Measurements from ENCODE around the gene FSTL3. TPM values are rescaled to one million over a fixed set of nuclear protein-coding genes. Genes with fewer than 3 reads are reported as not detected.

The FSTL3 gene
- total and polyA plus RNA-seq, 4 donors: 40.6 to 134 (median 98.1) TPM

GRCh38 chr19:633786-634639 lies 42.2 kb upstream of the FSTL3 start:
- Histone ChIP-seq H3K4me3 (ENCODE audit: low read length in 2 of 2) (peak overlapping the region; percentile 27 to 32), H3K9me3 (ENCODE audit: control insufficient read depth, low read length) (no peaks in the 10 kb centered on the region), H3K4me1 (ENCODE audit: control insufficient read depth in 1 of 2, insufficient read depth in 2 of 2, low read length in 2 of 2) (no peaks in the 10 kb centered on the region), H3K36me3 (ENCODE audit: control insufficient read depth in 1 of 2, insufficient read depth in 2 of 2, low read length in 1 of 2) (peaks cover 0 to 2% of the 10 kb centered on the region in 2 donors), H3K27me3 (ENCODE audit: control insufficient read depth in 1 of 2, insufficient read depth in 2 of 2, low read length in 1 of 2) (no peaks in the 10 kb centered on the region), H3K27ac (ENCODE audit: low read depth in 1 of 2, low read length in 2 of 2) (no peak overlapping the region)
- no peak for ATAC-seq (ENCODE audit: low FRiP score)
- 24% methylated on average over 32 of the region's 32 CpGs for WGBS, 2 donors
- intact Hi-C loops (cut with DNase I): no loop called here
- DNase-seq: no peak

GRCh38 chr19:634975-635652 lies 41.1 kb upstream of the FSTL3 start:
- Histone ChIP-seq H3K4me3 (ENCODE audit: low read length in 2 of 2) (no peak overlapping the region), H3K27me3 (ENCODE audit: control insufficient read depth in 1 of 2, insufficient read depth in 2 of 2, low read length in 1 of 2) (no peaks in the 10 kb centered on the region), H3K4me1 (ENCODE audit: control insufficient read depth in 1 of 2, insufficient read depth in 2 of 2, low read length in 2 of 2) (no peaks in the 10 kb centered on the region), H3K36me3 (ENCODE audit: control insufficient read depth in 1 of 2, insufficient read depth in 2 of 2, low read length in 1 of 2) (no peaks in the 10 kb centered on the region), H3K27ac (ENCODE audit: low read depth in 1 of 2, low read length in 2 of 2) (no peak overlapping the region), H3K9me3 (ENCODE audit: control insufficient read depth, low read length) (no peaks in the 10 kb centered on the region)
- DNase-seq: no peak
- 70 to 71% methylated on average over 16 of the region's 16 CpGs for WGBS, 2 donors
- intact Hi-C loops (cut with DNase I): no loop called here
- ATAC-seq (ENCODE audit: low FRiP score): no peak

- ATAC-seq (ENCODE audit: low FRiP score) (no peak), DNase-seq (no peak)
- H3K27ac ChIP-seq (ENCODE audit: low read depth in 1 of 2, low read length in 2 of 2): no peak overlapping the region
- no peaks in the 10 kb centered on the region for H3K36me3 ChIP-seq (ENCODE audit: control insufficient read depth in 1 of 2, insufficient read depth in 2 of 2, low read length in 1 of 2)
- H3K27me3 ChIP-seq (ENCODE audit: control insufficient read depth in 1 of 2, insufficient read depth in 2 of 2, low read length in 1 of 2): no peaks in the 10 kb centered on the region
- no peaks in the 10 kb centered on the region for H3K4me1 ChIP-seq (ENCODE audit: control insufficient read depth in 1 of 2, insufficient read depth in 2 of 2, low read length in 2 of 2)
- intact Hi-C loops (cut with DNase I): no loop called here
- 66 to 68% methylated on average over 16 to 17 of the region's 17 CpGs for WGBS, 2 donors
- no peaks in the 10 kb centered on the region for H3K9me3 ChIP-seq (ENCODE audit: control insufficient read depth, low read length)
- H3K4me3 ChIP-seq (ENCODE audit: low read length in 2 of 2): no peak overlapping the region
Observed at GRCh38 chr19:638906-639252, 37.3 kb upstream of the FSTL3 start.

- peak; percentile 94 for ATAC-seq (ENCODE audit: low FRiP score)
- no peaks in the 10 kb centered on the region for H3K27me3 ChIP-seq (ENCODE audit: control insufficient read depth in 1 of 2, insufficient read depth in 2 of 2, low read length in 1 of 2)
- peak within 1 kb of the TSS; percentile 11 to 19 for H3K4me3 ChIP-seq (ENCODE audit: low read length in 2 of 2)
- no peak within 1 kb of the TSS for H3K27ac ChIP-seq (ENCODE audit: low read depth in 1 of 2, low read length in 2 of 2)
- 4 to 6% methylated on average over 56 to 109 of the region's 109 CpGs for WGBS, 2 donors
- peak; percentile 95 to 98 for DNase-seq
- no peaks in the 10 kb centered on the region for H3K4me1 ChIP-seq (ENCODE audit: control insufficient read depth in 1 of 2, insufficient read depth in 2 of 2, low read length in 2 of 2)
- no peaks in the 10 kb centered on the region for H3K9me3 ChIP-seq (ENCODE audit: control insufficient read depth, low read length)
- intact Hi-C loops (cut with DNase I): no loop called here
- H3K36me3 ChIP-seq (ENCODE audit: control insufficient read depth in 1 of 2, insufficient read depth in 2 of 2, low read length in 1 of 2): no peaks in the 10 kb centered on the region
Observed at GRCh38 chr19:639253-640160, 36.7 kb upstream of the FSTL3 start, which contains the start of gene FGF22. Gene FGF22 (plus strand): TSS chr19:639879. CDS start chr19:639926, 47 bp downstream.

GRCh38 chr19:640161-640558 lies 36.0 kb upstream of the FSTL3 start:
- Histone ChIP-seq H3K36me3 (ENCODE audit: control insufficient read depth in 1 of 2, insufficient read depth in 2 of 2, low read length in 1 of 2) (no peaks in the 10 kb centered on the region), H3K4me3 (ENCODE audit: low read length in 2 of 2) (peak overlapping the region; percentile 11 to 19), H3K27me3 (ENCODE audit: control insufficient read depth in 1 of 2, insufficient read depth in 2 of 2, low read length in 1 of 2) (no peaks in the 10 kb centered on the region), H3K4me1 (ENCODE audit: control insufficient read depth in 1 of 2, insufficient read depth in 2 of 2, low read length in 2 of 2) (no peaks in the 10 kb centered on the region), H3K27ac (ENCODE audit: low read depth in 1 of 2, low read length in 2 of 2) (no peak overlapping the region), H3K9me3 (ENCODE audit: control insufficient read depth, low read length) (no peaks in the 10 kb centered on the region)
- intact Hi-C loops (cut with DNase I): no loop called here
- DNase-seq (no peak), ATAC-seq (ENCODE audit: low FRiP score) (no peak)
- WGBS, 2 donors: 41 to 49% methylated on average over 24 to 25 of the region's 25 CpGs

GRCh38 chr19:640606-641189 lies 35.5 kb upstream of the FSTL3 start:
- WGBS, 2 donors: 91 to 93% methylated on average over 31 of the region's 31 CpGs
- no peak overlapping the region for H3K4me3 ChIP-seq (ENCODE audit: low read length in 2 of 2)
- H3K9me3 ChIP-seq (ENCODE audit: control insufficient read depth, low read length): no peaks in the 10 kb centered on the region
- intact Hi-C loops (cut with DNase I): no loop called here
- H3K4me1 ChIP-seq (ENCODE audit: control insufficient read depth in 1 of 2, insufficient read depth in 2 of 2, low read length in 2 of 2): no peaks in the 10 kb centered on the region
- no peaks in the 10 kb centered on the region for H3K36me3 ChIP-seq (ENCODE audit: control insufficient read depth in 1 of 2, insufficient read depth in 2 of 2, low read length in 1 of 2)
- DNase-seq: no peak
- H3K27ac ChIP-seq (ENCODE audit: low read depth in 1 of 2, low read length in 2 of 2): no peak overlapping the region
- ATAC-seq (ENCODE audit: low FRiP score): no peak
- H3K27me3 ChIP-seq (ENCODE audit: control insufficient read depth in 1 of 2, insufficient read depth in 2 of 2, low read length in 1 of 2): no peaks in the 10 kb centered on the region

GRCh38 chr19:641702-642101 lies 34.5 kb upstream of the FSTL3 start:
- no peaks in the 10 kb centered on the region for H3K9me3 ChIP-seq (ENCODE audit: control insufficient read depth, low read length)
- DNase-seq: no peak
- H3K27ac ChIP-seq (ENCODE audit: low read depth in 1 of 2, low read length in 2 of 2): no peak overlapping the region
- H3K4me3 ChIP-seq (ENCODE audit: low read length in 2 of 2): no peak overlapping the region
- 83 to 85% methylated on average over 15 to 17 of the region's 17 CpGs for WGBS, 2 donors
- no peak for ATAC-seq (ENCODE audit: low FRiP score)
- no peaks in the 10 kb centered on the region for H3K4me1 ChIP-seq (ENCODE audit: control insufficient read depth in 1 of 2, insufficient read depth in 2 of 2, low read length in 2 of 2)
- H3K27me3 ChIP-seq (ENCODE audit: control insufficient read depth in 1 of 2, insufficient read depth in 2 of 2, low read length in 1 of 2): no peaks in the 10 kb centered on the region
- H3K36me3 ChIP-seq (ENCODE audit: control insufficient read depth in 1 of 2, insufficient read depth in 2 of 2, low read length in 1 of 2): peaks cover 1 to 5% of the 10 kb centered on the region in 2 donors
- intact Hi-C loops (cut with DNase I): no loop called here

Data from aorta (tissue), 5 donors.